ENCODE measurements around the gene NLGN4Y. TPM values are rescaled to one million over a fixed set of nuclear protein-coding genes. Genes with fewer than 3 reads are reported as not detected.

Gene NLGN4Y
- total RNA-seq, 1 experiment from 2014 or later, result not detected

- no peak overlapping the region for H3T11ph ChIP-seq (ENCODE audit: low read length)
Measured at GRCh38 chrY:14498071-14498470, 26.3 kb upstream of the NLGN4Y start.

More at GRCh38 chrY:14498071-14498470, 26.3 kb upstream of the NLGN4Y start:
- H3K9me3 ChIP-seq (ENCODE audit: control insufficient read depth, low read depth, low read length), result no peaks in the 10 kb centered on the region
- no peak overlapping the region for H2AK5ac ChIP-seq (ENCODE audit: insufficient read length, low read length)
- no peak overlapping the region for H3K27ac Mint-ChIP-seq
- no peaks in the 10 kb centered on the region for H3K27me3 Mint-ChIP-seq (ENCODE audit: low read depth)
- no peak overlapping the region for H2BK15ac ChIP-seq (ENCODE audit: low read depth, low read length)
- H2BK120ac ChIP-seq (ENCODE audit: low read depth, low read length, poor library complexity, severe bottlenecking), result no peak overlapping the region
- no peak overlapping the region for H3K27ac ChIP-seq (ENCODE audit: insufficient read length, low read depth, low read length)
- H3K4me2 ChIP-seq (ENCODE audit: insufficient read depth, insufficient read length, low read length), result no peak overlapping the region
- H2BK12ac ChIP-seq (ENCODE audit: insufficient read length, low read depth, low read length), result no peak overlapping the region
- no peaks in the 10 kb centered on the region for H3K9me3 Mint-ChIP-seq
- no peak overlapping the region for H3K14ac ChIP-seq (ENCODE audit: insufficient read depth, low read length)
- no peaks in the 10 kb centered on the region for H3K79me2 ChIP-seq (ENCODE audit: insufficient read depth, low read length)
- no peak overlapping the region for H3K56ac ChIP-seq (ENCODE audit: insufficient read length, low read depth, low read length)
- no peaks in the 10 kb centered on the region for H3K79me1 ChIP-seq (ENCODE audit: insufficient read depth, low read depth, low read length, poor library complexity, severe bottlenecking)
- H3K18ac ChIP-seq (ENCODE audit: insufficient read length, low read depth, low read length), result no peak overlapping the region
- no peak overlapping the region for H3K4ac ChIP-seq (ENCODE audit: low read depth, low read length)
- DNase-seq, result no peak
- H2BK5ac ChIP-seq (ENCODE audit: insufficient read length, low read length), result no peak overlapping the region
- H3K4me1 Mint-ChIP-seq, result no peaks in the 10 kb centered on the region
- H3K23me2 ChIP-seq (ENCODE audit: insufficient read length, low read depth, low read length, poor library complexity, severe bottlenecking), result no peaks in the 10 kb centered on the region
- H2BK20ac ChIP-seq (ENCODE audit: low read depth, low read length, poor library complexity, severe bottlenecking), result no peak overlapping the region
- no peak for TF ChIP-seq CTCF (conservative IDR thresholded peaks at IDR 0.05)
- H4K20me1 ChIP-seq (ENCODE audit: control insufficient read depth, insufficient read depth, insufficient read length), result no peaks in the 10 kb centered on the region
- no peak overlapping the region for H4K5ac ChIP-seq (ENCODE audit: insufficient read length, low read depth, low read length)
- H3K9ac ChIP-seq (ENCODE audit: extremely low read depth, insufficient read length, low read length), result no peak overlapping the region
- H3K27me3 ChIP-seq (ENCODE audit: insufficient read depth, low read length), result no peaks in the 10 kb centered on the region
- H3K36me3 Mint-ChIP-seq (ENCODE audit: insufficient read depth in 1 of 3, low read depth in 3 of 3), result no peaks in the 10 kb centered on the region
- H4K8ac ChIP-seq (replicated peaks; ENCODE audit: insufficient read length, low read depth, low read length), result no peak overlapping the region
- H3K4me3 Mint-ChIP-seq, result no peak overlapping the region
- H3K4me1 ChIP-seq (ENCODE audit: insufficient read depth, low read length), result no peaks in the 10 kb centered on the region
- no peak overlapping the region for H3K23ac ChIP-seq (ENCODE audit: insufficient read length, low read depth, low read length)
- WGBS (ENCODE audit: extremely low coverage, insufficient read length, low lambda C conversion rate), result no CpG with 5 or more reads among the region's 2 CpGs
- no peak overlapping the region for H2AFZ ChIP-seq (ENCODE audit: low read length)
- H4K91ac ChIP-seq (ENCODE audit: insufficient read length, low read depth, low read length), result no peak overlapping the region

All from H9 (cell line).